ENCODE measurements around the gene SLC30A5. TPM values are rescaled to one million over a fixed set of nuclear protein-coding genes. Genes with fewer than 3 reads are reported as not detected.
"Not testable (repeated sequence)": the region's sequence is repeated elsewhere in the genome, so short reads cannot be mapped to it uniquely, and the experiment has no call there.

Gene SLC30A5
- total RNA-seq, 1 experiment from 2014 or later = 55.3 TPM

DNA sequence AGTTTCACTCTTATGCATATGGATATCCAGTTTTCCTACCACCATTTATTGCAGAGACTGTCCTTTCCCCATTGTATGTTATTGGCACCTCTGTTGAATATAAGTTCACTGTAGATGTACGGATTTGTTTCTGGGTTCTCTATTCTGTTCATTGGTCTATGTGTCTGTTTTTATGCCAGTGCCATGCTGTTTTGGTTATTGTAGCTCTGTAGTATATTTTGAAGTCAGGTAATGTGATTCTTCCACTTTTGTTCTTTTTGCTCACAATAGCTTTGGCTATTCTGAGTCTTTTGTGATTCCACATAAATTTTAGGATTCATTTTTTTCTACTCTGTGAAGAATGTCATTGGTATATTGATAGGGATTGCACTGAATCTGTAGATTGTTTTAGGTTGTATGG, 47.0 kb downstream of the SLC30A5 start:
- ATAC-seq = no peak
- Histone ChIP-seq H3K9me2 (replicated peaks; ENCODE audit: low read length) (no peaks in the 10 kb centered on the region), H4K20me1 (ENCODE audit: low read length) (no peaks in the 10 kb centered on the region), H3K4me3 (ENCODE audit: low read length) (no peak overlapping the region), H3K27me3 (ENCODE audit: low read length) (no peaks in the 10 kb centered on the region), H3K36me3 (ENCODE audit: low read depth, low read length) (no peaks in the 10 kb centered on the region), H2AFZ (ENCODE audit: low read length) (no peak overlapping the region), H3K9ac (ENCODE audit: low read length) (no peak overlapping the region), H3K4me1 (ENCODE audit: insufficient read depth, low read length) (no peaks in the 10 kb centered on the region), H3K4me2 (ENCODE audit: low read length) (no peak overlapping the region), H3F3A (ENCODE audit: low read length, unreplicated experiment) (no peaks in the 10 kb centered on the region), H3K27ac (ENCODE audit: low read length) (no peak overlapping the region), H3K9me3 (ENCODE audit: low read length) (no peaks in the 10 kb centered on the region), H3K79me2 (ENCODE audit: low read length) (no peaks in the 10 kb centered on the region)
- no TSS peak for BruUV-seq (replicated peaks)
- TF ChIP-seq, protein P1, sequence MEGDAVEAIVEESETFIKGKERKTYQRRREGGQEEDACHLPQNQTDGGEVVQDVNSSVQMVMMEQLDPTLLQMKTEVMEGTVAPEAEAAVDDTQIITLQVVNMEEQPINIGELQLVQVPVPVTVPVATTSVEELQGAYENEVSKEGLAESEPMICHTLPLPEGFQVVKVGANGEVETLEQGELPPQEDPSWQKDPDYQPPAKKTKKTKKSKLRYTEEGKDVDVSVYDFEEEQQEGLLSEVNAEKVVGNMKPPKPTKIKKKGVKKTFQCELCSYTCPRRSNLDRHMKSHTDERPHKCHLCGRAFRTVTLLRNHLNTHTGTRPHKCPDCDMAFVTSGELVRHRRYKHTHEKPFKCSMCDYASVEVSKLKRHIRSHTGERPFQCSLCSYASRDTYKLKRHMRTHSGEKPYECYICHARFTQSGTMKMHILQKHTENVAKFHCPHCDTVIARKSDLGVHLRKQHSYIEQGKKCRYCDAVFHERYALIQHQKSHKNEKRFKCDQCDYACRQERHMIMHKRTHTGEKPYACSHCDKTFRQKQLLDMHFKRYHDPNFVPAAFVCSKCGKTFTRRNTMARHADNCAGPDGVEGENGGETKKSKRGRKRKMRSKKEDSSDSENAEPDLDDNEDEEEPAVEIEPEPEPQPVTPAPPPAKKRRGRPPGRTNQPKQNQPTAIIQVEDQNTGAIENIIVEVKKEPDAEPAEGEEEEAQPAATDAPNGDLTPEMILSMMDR (conservative IDR thresholded peaks at IDR 0.05; ENCODE audit: low read depth, low read length) = no peak
- no peak for TF ChIP-seq EZH2 (IDR thresholded peaks at IDR 0.05; ENCODE audit: low read length, unreplicated experiment)
- intact Hi-C loops (cut with micrococcal nuclease) = no loop called here
- ChIA-PET CTCF (no interaction called here), POLR2A (ENCODE audit: unreplicated experiment) (no interaction called here)
- no peak for DNase-seq

DNA sequence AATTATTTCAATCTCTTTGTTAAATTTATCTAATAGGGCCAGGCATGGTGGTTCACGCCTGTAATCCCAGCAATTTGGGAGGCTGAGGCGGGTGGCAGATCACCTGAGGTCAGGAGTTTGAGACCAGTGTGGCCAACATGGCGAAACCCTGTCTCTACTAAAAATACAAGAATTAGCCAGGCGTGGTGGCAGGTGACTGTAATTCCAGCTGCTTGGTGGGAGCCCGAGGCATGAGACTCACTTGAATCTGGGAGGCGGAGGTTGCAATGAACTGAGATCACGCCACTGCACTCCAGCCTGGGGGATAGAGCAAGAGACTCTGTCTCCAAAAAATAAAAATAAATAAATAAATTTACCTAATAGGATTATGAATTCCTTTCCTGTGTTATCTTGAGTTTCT, 54.8 kb downstream of the SLC30A5 start:
- H3K4me2 ChIP-seq (ENCODE audit: low read length); CTCF ChIA-PET; H2AFZ ChIP-seq (ENCODE audit: low read length); H3K36me3 ChIP-seq (ENCODE audit: low read depth, low read length); H3K9ac ChIP-seq (ENCODE audit: low read length); H3K9me3 ChIP-seq (ENCODE audit: low read length); H3K27ac ChIP-seq (ENCODE audit: low read length); H3K4me1 ChIP-seq (ENCODE audit: insufficient read depth, low read length); DNase-seq; H3K79me2 ChIP-seq (ENCODE audit: low read length); intact Hi-C loops (cut with micrococcal nuclease); ATAC-seq; H3K9me2 ChIP-seq (replicated peaks; ENCODE audit: low read length); H3K27me3 ChIP-seq (ENCODE audit: low read length); BruUV-seq (replicated peaks); POLR2A ChIA-PET (ENCODE audit: unreplicated experiment); H4K20me1 ChIP-seq (ENCODE audit: low read length); H3K4me3 ChIP-seq (ENCODE audit: low read length); H3F3A ChIP-seq (ENCODE audit: low read length, unreplicated experiment): not testable (repeated sequence)

DNA sequence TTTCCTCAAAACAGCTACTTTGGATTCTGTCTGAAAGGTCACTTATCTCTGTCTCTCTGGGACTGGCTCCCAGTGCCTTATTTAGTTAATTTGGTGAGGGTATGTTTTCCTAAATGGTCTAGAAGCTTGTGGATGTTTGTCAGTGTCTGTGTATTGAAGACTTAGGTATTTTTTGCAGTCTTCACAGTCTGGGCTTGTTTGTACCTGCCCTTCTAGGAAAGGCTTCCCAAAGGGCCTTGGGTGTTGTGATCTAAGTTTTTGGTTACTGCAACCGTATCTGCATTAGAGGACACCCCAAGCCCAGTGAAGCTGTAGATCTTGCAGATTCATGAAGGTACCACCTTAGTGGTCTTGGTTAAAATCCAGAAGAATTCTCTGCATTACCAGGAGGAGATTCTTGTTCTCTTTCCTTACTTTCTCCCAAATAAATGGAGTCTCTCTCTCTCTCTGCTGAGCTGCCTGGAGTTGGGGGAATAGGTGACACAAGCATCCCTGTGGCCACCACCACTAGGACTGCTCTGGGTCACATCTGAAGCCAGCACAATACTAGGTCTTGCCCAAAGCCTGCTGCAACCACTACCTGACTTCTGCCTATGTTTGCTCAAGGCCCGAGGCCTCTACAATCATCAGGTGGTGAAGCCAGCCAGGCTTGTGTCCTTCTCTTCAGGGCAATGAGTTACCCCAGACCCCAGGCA, 55.3 kb downstream of the SLC30A5 start:
- no peaks in the 10 kb centered on the region for H3F3A ChIP-seq (ENCODE audit: low read length, unreplicated experiment)
- no peak overlapping the region for H3K4me3 ChIP-seq (ENCODE audit: low read length)
- TF ChIP-seq EZH2phosphoT487 (IDR thresholded peaks at IDR 0.05; ENCODE audit: borderline replicate concordance, low read length) (no peak), EZH2 (IDR thresholded peaks at IDR 0.05; ENCODE audit: low read length, unreplicated experiment) (no peak)
- TF ChIP-seq, protein P1 (conservative IDR thresholded peaks at IDR 0.05; ENCODE audit: low read depth, low read length) = no peak
- no peaks in the 10 kb centered on the region for H3K9me2 ChIP-seq (replicated peaks; ENCODE audit: low read length)
- no peak overlapping the region for H3K27ac ChIP-seq (ENCODE audit: low read length)
- H3K36me3 ChIP-seq (ENCODE audit: low read depth, low read length) = no peaks in the 10 kb centered on the region
- H4K20me1 ChIP-seq (ENCODE audit: low read length) = no peaks in the 10 kb centered on the region
- DNase-seq (no peak), ATAC-seq (no peak)
- no peaks in the 10 kb centered on the region for H3K4me1 ChIP-seq (ENCODE audit: insufficient read depth, low read length)
- no peak overlapping the region for H3K9ac ChIP-seq (ENCODE audit: low read length)
- H3K9me3 ChIP-seq (ENCODE audit: low read length) = no peaks in the 10 kb centered on the region
- intact Hi-C loops (cut with micrococcal nuclease) = no loop called here
- BruUV-seq (replicated peaks) = no TSS peak
- ChIA-PET CTCF (no interaction called here), POLR2A (ENCODE audit: unreplicated experiment) (no interaction called here)
- H3K27me3 ChIP-seq (ENCODE audit: low read length) = no peaks in the 10 kb centered on the region
- no peak overlapping the region for H2AFZ ChIP-seq (ENCODE audit: low read length)
- H3K79me2 ChIP-seq (ENCODE audit: low read length) = no peaks in the 10 kb centered on the region
- H3K4me2 ChIP-seq (ENCODE audit: low read length) = no peak overlapping the region
